NT2/D1 (cell line): Measurements from ENCODE around the gene KRT6B.

Source experiments
- DNase-seq: peaks from one replicate; pipeline ENCODE4 v3.0.0-alpha.2; 2011; ENCODE audit warnings: low read depth, low spot score
- H3K27me3 ChIP-seq: 2 replicates; pipeline ENCODE4 v1.6.0; 2011; ENCODE audit warnings: mild to moderate bottlenecking; ENCODE audit not compliant: insufficient read length, insufficient read depth
- H3K36me3 ChIP-seq: 2 replicates; pipeline ENCODE4 v1.6.1; 2011; ENCODE audit warnings: mild to moderate bottlenecking, low read length, mixed read lengths; ENCODE audit not compliant: insufficient read depth, insufficient read length
- H3K4me1 ChIP-seq: 2 replicates; pipeline ENCODE4 v1.5.1; 2011; ENCODE audit not compliant: insufficient read depth, insufficient read length
- H3K4me3 ChIP-seq: 2 replicates; pipeline ENCODE4 v1.5.1; 2011; ENCODE audit warnings: low read depth; ENCODE audit not compliant: insufficient read length
- H3K9ac ChIP-seq: 2 replicates; pipeline ENCODE4 v1.6.0; 2011; ENCODE audit warnings: low read depth; ENCODE audit not compliant: insufficient read length
- H3K9me3 ChIP-seq: 2 replicates; pipeline ENCODE4 v1.5.1; 2011; ENCODE audit warnings: mild to moderate bottlenecking, low read length; ENCODE audit not compliant: insufficient read depth
- SUZ12 ChIP-seq: IDR thresholded peaks from 2 replicates; pipeline ENCODE4 v1.6.1; 2011; ENCODE audit not compliant: insufficient read length, insufficient read depth; ENCODE audit errors: extremely low read depth
- YY1 ChIP-seq: IDR thresholded peaks from 2 replicates; pipeline ENCODE4 v1.6.1; 2011; ENCODE audit not compliant: insufficient read length, insufficient read depth
- ZNF274 ChIP-seq: IDR thresholded peaks from 2 replicates; pipeline ENCODE4 v1.6.1; 2011; ENCODE audit warnings: mild to moderate bottlenecking, low read depth, low read length

KRT6B gene

GRCh38 chr12:52402377-52402776 is 49.6 kb downstream of the KRT6B start:
- Histone ChIP-seq H3K27me3 (no peaks in the 10 kb centered on the region), H3K9me3 (no peaks in the 10 kb centered on the region), H3K9ac (no peak overlapping the region), H3K4me3 (no peak overlapping the region), H3K36me3 (no peaks in the 10 kb centered on the region), H3K4me1 (no peaks in the 10 kb centered on the region)
- TF ChIP-seq SUZ12: no peak
- TF ChIP-seq YY1: no peak
- TF ChIP-seq ZNF274: no peak
- no peak for DNase-seq

- no peaks in the 10 kb centered on the region for H3K4me1 ChIP-seq
- no peaks in the 10 kb centered on the region for H3K36me3 ChIP-seq
- H3K9ac ChIP-seq: no peak overlapping the region
- no peak for TF ChIP-seq ZNF274
- no peak for TF ChIP-seq YY1
- no peak for TF ChIP-seq SUZ12
- no peak overlapping the region for H3K4me3 ChIP-seq
- H3K9me3 ChIP-seq: no peaks in the 10 kb centered on the region
- DNase-seq: no peak
- no peaks in the 10 kb centered on the region for H3K27me3 ChIP-seq
These were observed 50.0 kb downstream of the KRT6B start for GRCh38 chr12:52401926-52402325.

GRCh38 chr12:52401526-52401925 is 50.4 kb downstream of the KRT6B start:
- TF ChIP-seq SUZ12 (no peak), ZNF274 (no peak), YY1 (no peak)
- Histone ChIP-seq H3K27me3 (no peaks in the 10 kb centered on the region), H3K9ac (no peak overlapping the region), H3K9me3 (no peaks in the 10 kb centered on the region), H3K36me3 (no peaks in the 10 kb centered on the region), H3K4me3 (no peak overlapping the region), H3K4me1 (no peaks in the 10 kb centered on the region)
- no peak for DNase-seq

GRCh38 chr12:52400906-52401305 is 51.0 kb downstream of the KRT6B start:
- H3K4me3 ChIP-seq: no peak overlapping the region
- H3K4me1 ChIP-seq: peaks cover 2% of the 10 kb centered on the region
- no peaks in the 10 kb centered on the region for H3K27me3 ChIP-seq
- no peak for TF ChIP-seq YY1
- TF ChIP-seq SUZ12: no peak
- no peak for TF ChIP-seq ZNF274
- H3K9ac ChIP-seq: no peak overlapping the region
- no peak for DNase-seq
- H3K36me3 ChIP-seq: no peaks in the 10 kb centered on the region
- H3K9me3 ChIP-seq: no peaks in the 10 kb centered on the region

GRCh38 chr12:52399756-52400155 is 52.2 kb downstream of the KRT6B start:
- H3K4me3 ChIP-seq: no peak overlapping the region
- no peak for DNase-seq
- H3K9me3 ChIP-seq: no peaks in the 10 kb centered on the region
- no peak overlapping the region for H3K9ac ChIP-seq
- H3K4me1 ChIP-seq: peaks cover 2% of the 10 kb centered on the region
- no peaks in the 10 kb centered on the region for H3K27me3 ChIP-seq
- TF ChIP-seq ZNF274 (no peak), YY1 (no peak), SUZ12 (no peak)
- no peaks in the 10 kb centered on the region for H3K36me3 ChIP-seq

GRCh38 chr12:52398176-52398575 is 53.8 kb downstream of the KRT6B start:
- DNase-seq: no peak
- Histone ChIP-seq H3K9me3 (no peaks in the 10 kb centered on the region), H3K36me3 (no peaks in the 10 kb centered on the region), H3K4me3 (no peak overlapping the region), H3K9ac (no peak overlapping the region), H3K4me1 (peaks cover 2% of the 10 kb centered on the region), H3K27me3 (no peaks in the 10 kb centered on the region)
- TF ChIP-seq SUZ12: no peak
- TF ChIP-seq YY1: no peak
- no peak for TF ChIP-seq ZNF274

GRCh38 chr12:52396656-52397055 is 55.3 kb downstream of the KRT6B start:
- DNase-seq: no peak
- no peaks in the 10 kb centered on the region for H3K36me3 ChIP-seq
- no peaks in the 10 kb centered on the region for H3K9me3 ChIP-seq
- no peaks in the 10 kb centered on the region for H3K27me3 ChIP-seq
- H3K4me1 ChIP-seq: peaks cover 2% of the 10 kb centered on the region
- TF ChIP-seq SUZ12 (no peak), ZNF274 (no peak), YY1 (no peak)
- no peak overlapping the region for H3K9ac ChIP-seq
- H3K4me3 ChIP-seq: no peak overlapping the region
